Peyer's patch (tissue), 4 donors: ENCODE results near the gene MPHOSPH9.
"Not testable (repeated sequence)": the region's sequence is repeated elsewhere in the genome, so short reads cannot be mapped to it uniquely, and the experiment has no call there.

Source experiments
- CTCF ChIP-seq, 6 experiments: fragments of 450-650 bp in 4 of 6; fragments of 200-600 bp in 2 of 6; sonication (generic) in 1 of 6; IDR thresholded peaks; one replicate each; pipeline ENCODE4 v1.5.1; 2017 to 2019; ENCODE audit warnings: antibody characterized with exemption in 6 of 6, mild to moderate bottlenecking in 3 of 6, moderate library complexity in 1 of 6
- POLR2A ChIP-seq, 2 donors: fragments of 450-650 bp; IDR thresholded peaks; one replicate each; pipeline ENCODE4 v1.5.1; 2017; ENCODE audit warnings: antibody characterized with exemption in 2 of 2, mild to moderate bottlenecking in 2 of 2, moderate library complexity in 2 of 2

DNA sequence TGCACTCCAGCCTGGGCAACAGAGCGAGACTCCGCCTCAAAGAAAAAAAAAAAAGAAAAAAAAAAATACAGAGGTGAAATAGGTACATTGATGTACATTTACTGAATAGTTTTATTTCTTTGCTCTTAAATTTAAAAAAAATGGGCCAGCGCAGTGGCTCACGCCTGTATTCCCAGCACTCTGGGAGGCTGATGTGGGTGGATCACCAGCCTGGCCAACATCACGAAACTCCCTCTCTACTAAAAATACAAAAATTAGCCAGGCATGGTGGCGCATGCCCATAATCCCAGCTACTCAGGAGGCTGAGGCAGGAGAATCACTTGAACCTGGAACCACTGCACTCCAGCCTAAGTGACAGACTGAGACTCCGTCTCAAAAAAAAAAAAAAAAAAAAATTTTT is 25.1 kb downstream of the MPHOSPH9 start:
- not testable (repeated sequence) for TF ChIP-seq POLR2A, CTCF (IDR thresholded peaks at IDR 0.05)
